Suprapubic skin (tissue), 4 donors: ENCODE results near the gene PLGLB1. TPM values are rescaled to one million over a fixed set of nuclear protein-coding genes. Genes with fewer than 3 reads are reported as not detected.
"Not testable (repeated sequence)": the region's sequence is repeated elsewhere in the genome, so short reads cannot be mapped to it uniquely, and the experiment has no call there.

Experiments used
- DNase-seq, 2 donors: peaks; one replicate each; pipeline ENCODE4 v3.0.0-alpha.2; 2019; ENCODE audit warnings: low spot score in 2 of 2
- H3K27ac ChIP-seq: fragments of 200-600 bp; sonication (generic); one replicate; pipeline ENCODE4 v1.5.1; 2019
- H3K27me3 ChIP-seq: fragments of 200-600 bp; sonication (generic); one replicate; pipeline ENCODE4 v1.5.1; 2019
- H3K36me3 ChIP-seq: fragments of 200-600 bp; sonication (generic); one replicate; pipeline ENCODE4 v1.5.1; 2019
- H3K4me1 ChIP-seq: fragments of 200-600 bp; sonication (generic); one replicate; pipeline ENCODE4 v1.5.1; 2019
- H3K4me3 ChIP-seq: fragments of 200-600 bp; sonication (generic); one replicate; pipeline ENCODE4 v1.5.1; 2019; ENCODE audit warnings: mild to moderate bottlenecking
- H3K9me3 ChIP-seq: fragments of 200-600 bp; sonication (generic); one replicate; pipeline ENCODE4 v1.5.1; 2019
- WGBS: methylation state at CpG from one replicate; pipeline ENCODE4 v1.1.5; 2018; 5-methylcytosine and 5-hydroxymethylcytosine counted together
- total RNA-seq, 4 donors: library from RNA; depleted of rRNA; stranded (reverse); fragments of >200 nt; gene quantifications; one replicate each; pipeline ENCODE4 v1.1.0, GENCODE V29; 2016
- TF ChIP-seq, protein P1 (sequence below), 2 donors: fragments of 200-600 bp in 1 of 2; fragments of 450-650 bp in 1 of 2; sonication (generic) in 1 of 2; IDR thresholded peaks; one replicate each; pipeline ENCODE4 v1.5.1; 2016 to 2019; ENCODE audit warnings: antibody characterized with exemption in 2 of 2, mild to moderate bottlenecking in 1 of 2, moderate library complexity in 1 of 2

PLGLB1 gene
- 10 to 100 TPM in 1 of 4 donors, 1 to 10 TPM in 2, not detected in 1; 1.6 to 20.7 (median 6.7) TPM for total RNA-seq

DNA sequence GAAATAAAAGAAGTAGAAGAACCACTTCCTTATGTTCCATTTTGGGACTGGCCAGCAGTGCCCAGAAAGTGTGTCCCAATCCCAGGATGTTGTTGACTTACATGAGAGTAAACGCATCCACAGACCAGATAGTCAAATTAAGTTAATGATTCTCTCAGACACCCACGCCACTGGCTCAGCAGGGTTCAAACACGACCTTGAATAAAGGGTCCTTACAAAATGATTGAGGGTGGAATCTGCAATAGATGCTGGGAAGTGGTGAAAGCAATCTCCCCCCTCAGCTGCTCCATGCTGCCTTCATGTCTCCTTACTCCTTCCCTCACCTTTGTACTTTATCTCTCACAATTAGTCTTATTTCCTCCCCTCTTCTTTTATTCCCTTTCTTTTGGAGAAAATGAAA lies at the start of gene PLGLB1:
PLGLB1 (minus strand) TSS at position 101 of the 400 bp plus-strand sequence; CDS start at position 40, 61 bp downstream.
- H3K9me3 ChIP-seq, H3K27ac ChIP-seq, H3K27me3 ChIP-seq, H3K4me1 ChIP-seq, DNase-seq, H3K4me3 ChIP-seq, H3K36me3 ChIP-seq: not testable (repeated sequence)
- WGBS = no CpG with 5 or more reads among the region's 3 CpGs

DNA sequence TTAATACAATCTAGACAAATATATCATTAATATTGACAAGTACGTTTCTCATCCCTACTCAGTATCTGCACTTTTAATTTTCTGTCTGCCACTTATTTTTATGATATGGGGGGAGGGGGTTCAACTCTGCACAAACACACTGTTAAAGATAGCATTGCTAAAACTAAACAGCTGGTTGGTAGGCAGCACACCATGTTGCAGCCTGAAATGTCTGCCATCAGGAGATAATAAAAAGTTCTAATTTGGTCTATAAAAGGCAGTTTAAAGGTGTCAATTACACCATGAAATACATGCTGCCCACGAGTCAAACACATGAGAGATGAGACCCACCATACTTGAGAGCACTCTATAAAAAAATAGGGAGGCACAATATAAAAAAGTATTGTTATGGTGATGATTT lies 42.7 kb upstream of the PLGLB1 start:
- 100% methylated on average over 1 of the region's 2 CpGs for WGBS

DNA sequence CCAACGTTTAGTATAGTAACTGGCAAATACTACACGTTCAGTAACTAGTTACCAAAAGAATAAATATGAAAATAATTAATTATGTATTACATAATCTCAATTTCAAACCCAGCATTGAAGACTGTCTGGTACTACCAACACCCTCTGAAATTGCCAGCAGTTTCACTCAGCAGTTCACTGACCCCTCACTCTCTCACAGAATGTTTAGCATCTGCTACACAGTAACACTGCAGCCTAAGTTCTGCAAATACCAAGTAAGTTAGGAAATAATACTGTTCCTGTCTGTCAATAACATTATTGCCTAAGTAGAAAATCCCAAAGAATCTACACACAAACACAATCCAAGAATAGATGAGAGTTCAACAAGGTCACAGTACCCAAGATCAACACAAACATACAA lies 41.8 kb upstream of the PLGLB1 start:
- H3K4me3 ChIP-seq, H3K4me1 ChIP-seq, H3K36me3 ChIP-seq, H3K27ac ChIP-seq, DNase-seq, H3K27me3 ChIP-seq, H3K9me3 ChIP-seq: not testable (repeated sequence)
- no CpG with 5 or more reads among the region's 2 CpGs for WGBS

More for the DNA sequence above, 42.7 kb upstream of the PLGLB1 start:
- not testable (repeated sequence) for H3K9me3 ChIP-seq, H3K27me3 ChIP-seq, H3K27ac ChIP-seq, H3K4me3 ChIP-seq, DNase-seq, H3K4me1 ChIP-seq, H3K36me3 ChIP-seq

DNA sequence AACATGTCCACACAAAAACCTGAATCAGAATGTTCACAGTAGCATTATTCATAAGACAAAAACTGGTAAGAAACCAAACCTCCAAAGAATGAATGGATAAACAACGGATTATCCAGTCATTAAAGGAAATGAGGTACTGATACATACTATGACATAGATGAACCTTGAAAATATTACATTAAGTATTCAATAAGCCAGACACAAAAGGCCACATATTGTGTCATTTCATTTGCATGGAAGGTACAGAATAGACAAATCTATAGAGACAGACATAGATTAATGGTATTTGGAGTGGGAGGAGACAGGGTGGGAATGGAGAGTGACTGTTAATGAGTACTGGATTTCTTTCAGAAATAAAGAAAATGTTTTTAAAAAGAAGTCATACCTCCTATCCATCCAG lies 39.9 kb upstream of the PLGLB1 start:
- H3K36me3 ChIP-seq, H3K4me1 ChIP-seq, DNase-seq, H3K27ac ChIP-seq, H3K27me3 ChIP-seq, H3K9me3 ChIP-seq, H3K4me3 ChIP-seq: not testable (repeated sequence)
- WGBS = no CpG with 5 or more reads among the region's 1 CpG

DNA sequence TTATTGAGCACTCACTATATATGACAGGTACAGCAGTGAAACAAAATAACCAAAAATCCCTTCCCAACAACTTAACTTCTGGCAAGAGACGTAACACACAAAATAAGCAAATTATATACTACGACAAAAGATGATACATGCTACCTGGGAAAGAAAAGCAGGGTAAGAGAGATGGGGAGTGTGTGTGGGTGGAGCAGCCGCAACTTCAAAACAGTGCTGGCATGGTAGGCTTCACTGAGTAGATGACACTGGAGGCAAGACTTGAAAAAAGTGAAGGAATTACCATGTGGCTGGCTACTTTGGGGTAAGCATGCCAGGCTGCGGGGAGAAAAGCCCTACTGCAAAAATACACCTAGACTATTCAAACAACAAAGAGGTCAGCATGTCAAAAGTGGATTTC lies 36.0 kb upstream of the PLGLB1 start:
- H3K4me1 ChIP-seq, H3K4me3 ChIP-seq: not testable (repeated sequence)
- WGBS = 90% methylated on average over 3 of the region's 4 CpGs

DNA sequence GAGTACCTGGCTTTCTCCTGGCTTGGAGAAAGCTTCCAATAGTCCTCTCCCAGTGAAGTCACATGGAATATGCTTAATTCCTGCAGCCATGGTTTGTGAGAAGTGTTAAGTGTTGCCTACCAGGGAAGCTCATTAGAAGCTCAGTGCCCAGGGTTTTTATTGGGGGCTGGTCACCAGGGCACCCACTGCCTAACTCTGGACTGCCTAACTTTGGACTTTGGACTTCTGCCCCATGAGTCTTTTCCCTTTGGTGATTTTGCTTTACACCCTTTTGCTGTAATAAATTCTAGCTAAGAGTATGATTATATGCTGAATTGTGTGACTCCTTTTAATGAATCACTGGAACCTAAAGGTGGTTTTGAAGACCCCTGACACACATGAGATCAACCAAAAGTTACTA lies 35.2 kb upstream of the PLGLB1 start:
- H3K4me1 ChIP-seq, H3K27me3 ChIP-seq, H3K27ac ChIP-seq, H3K9me3 ChIP-seq, H3K36me3 ChIP-seq, H3K4me3 ChIP-seq, DNase-seq: not testable (repeated sequence)

More for the DNA sequence above, 36.0 kb upstream of the PLGLB1 start:
- not testable (repeated sequence) for H3K36me3 ChIP-seq, H3K9me3 ChIP-seq, H3K27me3 ChIP-seq, H3K27ac ChIP-seq, DNase-seq

DNA sequence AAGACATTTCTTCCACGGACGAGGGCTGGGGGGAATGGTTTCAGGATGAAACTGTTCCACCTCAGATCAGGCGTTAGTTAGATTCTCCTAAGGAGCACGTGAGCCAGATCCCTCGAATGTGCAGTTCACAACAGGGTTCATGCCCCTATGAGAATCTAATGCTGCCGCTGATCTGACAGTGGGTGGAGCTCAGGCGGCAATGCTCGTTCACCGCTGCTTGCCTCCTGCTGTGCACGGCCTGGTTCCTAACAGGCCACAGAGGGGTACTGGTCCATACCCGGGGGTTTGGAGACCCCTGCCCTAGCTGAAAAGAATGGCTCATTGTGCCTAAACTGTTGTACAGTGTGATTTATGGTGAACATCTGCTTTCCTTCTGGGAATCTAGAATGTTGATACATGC lies 34.8 kb upstream of the PLGLB1 start:
- H3K4me3 ChIP-seq, H3K4me1 ChIP-seq, H3K36me3 ChIP-seq, H3K9me3 ChIP-seq, H3K27me3 ChIP-seq, H3K27ac ChIP-seq, DNase-seq: not testable (repeated sequence)
- WGBS = no CpG with 5 or more reads among the region's 11 CpGs

DNA sequence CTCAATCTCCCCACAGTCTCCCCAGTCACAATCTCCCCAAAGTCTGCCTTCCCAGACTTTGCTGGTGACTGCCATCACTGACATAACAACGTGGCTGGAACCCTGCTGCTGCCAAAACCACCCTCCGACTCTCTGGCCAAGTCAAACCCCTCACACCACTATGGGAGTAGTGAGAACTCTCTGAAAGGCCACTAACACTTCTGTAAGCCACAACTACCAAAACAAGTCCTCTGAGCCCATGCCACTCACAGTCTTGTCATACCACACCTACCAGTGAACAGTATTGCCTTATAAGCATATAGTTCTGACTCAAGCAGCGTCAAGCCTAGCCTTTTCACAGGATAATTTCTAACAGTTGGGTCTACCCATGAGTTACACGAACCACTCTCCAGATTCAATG lies 32.7 kb upstream of the PLGLB1 start:
- WGBS = no CpG with 5 or more reads among the region's 4 CpGs
- not testable (repeated sequence) for H3K27me3 ChIP-seq, H3K9me3 ChIP-seq, H3K27ac ChIP-seq, H3K36me3 ChIP-seq, DNase-seq, H3K4me3 ChIP-seq, H3K4me1 ChIP-seq

DNA sequence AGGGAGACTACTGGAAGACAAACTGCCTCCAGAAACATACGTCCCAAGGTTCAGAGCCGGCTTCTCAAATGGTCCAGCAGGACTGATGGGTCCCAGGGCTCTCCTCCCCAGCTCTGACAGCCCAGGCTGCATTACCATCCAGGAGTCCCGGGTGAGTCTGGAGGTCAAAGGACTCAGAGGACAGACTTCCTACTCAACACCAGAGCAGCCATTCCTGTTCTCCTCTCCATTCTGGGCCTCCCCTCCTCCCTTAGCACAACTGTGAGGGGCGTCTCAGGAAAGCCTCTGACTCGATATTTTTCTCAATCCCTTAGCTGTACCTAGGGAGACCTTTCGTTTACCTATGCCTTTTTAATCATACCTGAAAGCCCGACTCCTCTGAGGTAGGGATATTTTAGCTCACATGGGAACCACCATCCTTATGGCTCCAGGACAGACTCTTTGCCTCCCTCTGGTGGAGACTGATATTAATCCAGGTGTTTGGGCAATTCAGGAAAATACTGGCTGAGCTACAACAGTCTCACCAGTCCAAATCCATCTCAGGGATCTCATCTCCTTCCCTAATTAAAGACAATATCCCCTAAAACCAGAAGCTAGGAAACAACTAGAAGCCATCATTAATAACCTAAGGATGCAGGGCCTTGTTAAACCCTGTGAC lies 19.8 kb upstream of the PLGLB1 start:
- no CpG with 5 or more reads among the region's 7 CpGs for WGBS
- DNase-seq, H3K27ac ChIP-seq, H3K4me3 ChIP-seq, H3K36me3 ChIP-seq, H3K9me3 ChIP-seq, H3K4me1 ChIP-seq, H3K27me3 ChIP-seq: not testable (repeated sequence)
- TF ChIP-seq, protein P1, sequence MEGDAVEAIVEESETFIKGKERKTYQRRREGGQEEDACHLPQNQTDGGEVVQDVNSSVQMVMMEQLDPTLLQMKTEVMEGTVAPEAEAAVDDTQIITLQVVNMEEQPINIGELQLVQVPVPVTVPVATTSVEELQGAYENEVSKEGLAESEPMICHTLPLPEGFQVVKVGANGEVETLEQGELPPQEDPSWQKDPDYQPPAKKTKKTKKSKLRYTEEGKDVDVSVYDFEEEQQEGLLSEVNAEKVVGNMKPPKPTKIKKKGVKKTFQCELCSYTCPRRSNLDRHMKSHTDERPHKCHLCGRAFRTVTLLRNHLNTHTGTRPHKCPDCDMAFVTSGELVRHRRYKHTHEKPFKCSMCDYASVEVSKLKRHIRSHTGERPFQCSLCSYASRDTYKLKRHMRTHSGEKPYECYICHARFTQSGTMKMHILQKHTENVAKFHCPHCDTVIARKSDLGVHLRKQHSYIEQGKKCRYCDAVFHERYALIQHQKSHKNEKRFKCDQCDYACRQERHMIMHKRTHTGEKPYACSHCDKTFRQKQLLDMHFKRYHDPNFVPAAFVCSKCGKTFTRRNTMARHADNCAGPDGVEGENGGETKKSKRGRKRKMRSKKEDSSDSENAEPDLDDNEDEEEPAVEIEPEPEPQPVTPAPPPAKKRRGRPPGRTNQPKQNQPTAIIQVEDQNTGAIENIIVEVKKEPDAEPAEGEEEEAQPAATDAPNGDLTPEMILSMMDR (IDR thresholded peaks at IDR 0.05) = peak in 1 of 2 donors; percentile 21

DNA sequence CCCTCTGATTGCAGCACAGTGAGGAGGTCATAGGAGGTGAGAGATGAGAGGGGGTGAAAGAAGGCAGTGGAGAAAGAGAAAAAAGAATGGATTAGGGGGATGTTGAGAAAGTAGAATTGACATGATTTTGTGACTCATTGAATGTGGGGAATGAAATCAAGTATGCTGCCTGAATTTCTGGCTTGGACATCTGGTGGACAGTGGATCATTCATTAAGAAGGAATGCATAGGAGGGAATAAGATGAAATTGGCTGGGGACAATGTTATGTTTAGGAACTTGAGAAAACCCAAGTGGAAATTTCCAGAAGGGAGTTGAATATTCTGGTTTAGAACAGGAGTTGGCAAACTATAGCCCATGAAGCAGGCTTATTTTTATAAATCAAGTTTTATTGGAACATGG lies 7.0 kb upstream of the PLGLB1 start:
- not testable (repeated sequence) for H3K27ac ChIP-seq, H3K36me3 ChIP-seq, H3K27me3 ChIP-seq, H3K4me3 ChIP-seq, H3K9me3 ChIP-seq, DNase-seq, H3K4me1 ChIP-seq

DNA sequence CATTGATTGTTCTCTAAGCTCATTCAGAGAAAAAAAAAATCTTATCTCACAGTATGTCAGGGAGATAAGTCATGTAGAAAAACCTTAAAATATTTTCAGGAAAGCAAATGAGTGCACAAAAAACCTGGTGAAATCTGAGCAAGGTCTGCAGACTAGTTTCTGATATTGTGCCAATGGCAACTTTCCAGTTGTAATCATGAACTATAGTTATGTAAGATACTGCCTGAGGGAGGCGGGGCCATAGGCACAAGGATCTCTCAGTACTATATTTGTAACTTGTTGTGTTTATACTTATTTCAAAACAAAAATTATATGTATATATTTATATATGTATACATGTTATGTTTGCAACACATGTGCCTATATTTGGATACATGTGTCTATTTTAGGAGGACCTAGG lies 5.2 kb upstream of the PLGLB1 start:
- not testable (repeated sequence) for H3K27ac ChIP-seq, H3K36me3 ChIP-seq, H3K4me3 ChIP-seq, H3K9me3 ChIP-seq, DNase-seq, H3K27me3 ChIP-seq, H3K4me1 ChIP-seq
- no CpG with 5 or more reads among the region's 1 CpG for WGBS

DNA sequence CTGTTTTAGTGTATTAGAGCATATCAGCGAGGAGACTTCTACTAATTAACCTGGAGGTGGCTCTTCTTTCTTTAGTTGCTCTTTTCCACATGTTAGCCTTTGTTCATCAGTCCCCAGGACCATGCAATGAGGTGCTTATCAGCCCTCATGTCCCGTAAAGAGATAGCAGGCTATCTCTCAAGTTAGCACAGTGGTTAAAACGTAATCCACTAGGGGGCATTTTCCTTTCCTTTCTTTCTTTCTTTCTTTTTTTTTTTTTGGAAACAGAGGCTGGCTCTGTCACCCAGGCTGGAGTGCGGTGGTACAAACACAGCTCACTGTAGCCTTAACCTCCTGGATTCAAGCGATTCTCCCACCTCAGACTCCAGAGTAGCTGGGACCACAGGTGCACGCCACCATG lies 4.3 kb upstream of the PLGLB1 start:
- not testable (repeated sequence) for H3K27me3 ChIP-seq, H3K36me3 ChIP-seq, H3K4me3 ChIP-seq, H3K9me3 ChIP-seq, H3K27ac ChIP-seq, H3K4me1 ChIP-seq, DNase-seq
- no CpG with 5 or more reads among the region's 6 CpGs for WGBS

DNA sequence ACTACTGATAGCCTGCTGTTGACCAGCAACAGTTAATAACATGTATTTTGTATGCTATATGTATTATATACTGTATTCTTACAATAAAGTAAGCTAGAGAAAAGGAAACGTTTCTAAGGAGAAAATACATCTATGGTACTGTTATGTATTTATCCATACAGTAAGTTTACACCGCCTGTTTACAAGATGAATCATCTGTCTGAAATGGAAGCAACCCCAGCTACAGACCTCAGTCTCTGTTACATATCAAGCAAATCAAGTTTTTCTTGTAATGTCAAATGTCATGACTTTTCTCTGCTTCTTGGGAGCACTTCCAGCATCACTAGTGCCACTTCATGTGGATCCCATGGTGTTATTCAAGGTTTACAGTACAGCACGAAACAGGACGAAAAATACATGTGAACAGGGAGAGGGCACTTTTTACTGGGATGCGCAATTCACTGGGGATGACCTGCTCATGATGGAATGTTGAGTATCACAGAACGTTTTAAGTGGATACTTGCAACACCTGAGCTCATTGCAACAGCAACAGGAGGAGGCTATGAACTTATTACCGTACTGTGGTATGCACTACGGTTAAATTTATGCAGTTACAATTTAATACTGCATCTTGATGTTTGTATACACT lies 2.5 kb upstream of the PLGLB1 start:
- H3K4me1 ChIP-seq, H3K27ac ChIP-seq, H3K36me3 ChIP-seq, H3K9me3 ChIP-seq, DNase-seq, H3K4me3 ChIP-seq, H3K27me3 ChIP-seq: not testable (repeated sequence)
- WGBS = 86% methylated on average over 5 of the region's 8 CpGs

DNA sequence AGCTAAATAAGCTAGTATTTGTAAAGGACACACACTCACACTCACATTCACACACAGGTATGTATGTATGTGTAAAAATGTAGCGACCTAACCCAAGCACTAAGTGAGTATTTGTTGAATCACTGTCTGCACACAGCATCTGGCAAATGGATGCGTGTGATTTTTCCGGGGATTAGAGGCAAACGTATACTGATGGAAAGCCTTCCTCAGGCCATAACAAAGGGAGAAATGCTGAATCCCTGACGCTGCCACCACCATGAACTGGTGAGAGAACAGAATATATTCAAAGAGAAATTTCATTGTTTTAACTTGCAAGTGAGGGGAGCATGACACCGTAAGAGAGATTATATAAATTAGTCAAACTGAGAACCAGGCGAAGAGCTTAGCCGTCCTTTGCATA lies 601 bp downstream of the PLGLB1 start:
- not testable (repeated sequence) for H3K9me3 ChIP-seq, H3K4me1 ChIP-seq, H3K27me3 ChIP-seq, DNase-seq, H3K27ac ChIP-seq, H3K4me3 ChIP-seq, H3K36me3 ChIP-seq
- no CpG with 5 or more reads among the region's 8 CpGs for WGBS
